Measurements from ENCODE around the gene ARSG. TPM values are rescaled to one million over a fixed set of nuclear protein-coding genes. Genes with fewer than 3 reads are reported as not detected.

ARSG gene
- total and polyA plus RNA-seq, 9 of the 15 experiments (the other 6 are each of a cell fraction or from before 2014, with no cell fraction given): 1.0 to 5.6 (median 1.8) TPM

GRCh38 chr17:68293490-68294195 is 2.3 kb downstream of the ARSG start:
- intact Hi-C loops (cut with micrococcal nuclease) (no loop called here), in situ Hi-C loops (cut with MboI) (no loop called here)
- no peaks in the 10 kb centered on the region for H3K79me2 ChIP-seq (ENCODE audit: control insufficient read depth, insufficient read depth, low read length)
- no peak overlapping the region for H3K4me3 ChIP-seq
- FAIRE-seq (no peak), DNase-seq (ENCODE audit: extremely low read depth in 1 of 4, low spot score in 3 of 4) (no peak), ATAC-seq (no peak)
- CTCF ChIA-PET (ENCODE audit: low intra/inter-chr PET ratio): no interaction called here
- TF ChIP-seq KDM1A (IDR thresholded peaks at IDR 0.05) (peak; percentile 32 to 67; a peak in 2 of 4 replicates), RCOR1 (IDR thresholded peaks at IDR 0.05; ENCODE audit: borderline replicate concordance in 1 of 2, low read depth in 2 of 2, low read length in 2 of 2) (peak in 1 of 2 experiments; percentile 61; a peak in 2 of 4 replicates), SMARCA5 (IDR thresholded peaks at IDR 0.05) (no peak), HNRNPUL1 (IDR thresholded peaks at IDR 0.05; ENCODE audit: low read length) (no peak), RBM25 (IDR thresholded peaks at IDR 0.05; ENCODE audit: low read depth, low read length, severe bottlenecking) (peak; percentile 97), HDAC2 (IDR thresholded peaks at IDR 0.05) (0 out of 2 replicates have a peak, but pooled peaks have one; percentile 21), RREB1 (CRISPR knock-in tag; IDR thresholded peaks at IDR 0.05) (no peak), CBX1 (IDR thresholded peaks at IDR 0.05; ENCODE audit: low read depth) (peak; percentile 51; the same call in 1 of the 2 replicates), BCOR (IDR thresholded peaks at IDR 0.05) (peak; percentile 93)
- POLR2A ChIA-PET: no interaction called here
- H3K9me1 ChIP-seq (ENCODE audit: control insufficient read depth, insufficient read depth, low read length): no peaks in the 10 kb centered on the region
- no peaks in the 10 kb centered on the region for H4K20me1 ChIP-seq (replicated peaks; ENCODE audit: control insufficient read depth, insufficient read depth, low read length)
- H3K4me1 ChIP-seq (replicated peaks in 1 of 2; ENCODE audit: control insufficient read depth in 2 of 2, insufficient read depth in 2 of 2, low read length in 2 of 2): peaks cover 8 to 22% of the 10 kb centered on the region in 2 experiments
- H2AFZ ChIP-seq (ENCODE audit: low read depth, low read length): no peak overlapping the region
- no peak overlapping the region for H3K4me2 ChIP-seq (ENCODE audit: insufficient read depth, low read length)
- peaks cover 7 to 12% of the 10 kb centered on the region in 2 experiments; a peak in 4 of 5 replicates for H3K27me3 ChIP-seq (ENCODE audit: control insufficient read depth in 2 of 2, insufficient read depth in 2 of 2, low read length in 2 of 2)
- no peak overlapping the region for H3K9ac ChIP-seq (ENCODE audit: insufficient read depth in 1 of 2, low read depth in 2 of 2, low read length in 2 of 2)
- no peak overlapping the region for H3K27ac ChIP-seq (ENCODE audit: extremely low read depth, low read depth, low read length)
- no peaks in the 10 kb centered on the region for H3K9me3 ChIP-seq (replicated peaks; ENCODE audit: control insufficient read depth, insufficient read depth, low read depth, low read length)
- BruUV-seq (replicated peaks): no TSS peak
- H3K36me3 ChIP-seq (ENCODE audit: control insufficient read depth, insufficient read depth, low read length): no peaks in the 10 kb centered on the region
- 84% methylated on average over 6 of the region's 6 CpGs for WGBS (ENCODE audit: insufficient coverage, low coverage, missing lambda C conversion rate)
